GM12878 (cell line): ENCODE measurements around the gene TTLL3. TPM values are rescaled to one million over a fixed set of nuclear protein-coding genes. Genes with fewer than 3 reads are reported as not detected.
A peak's percentile ranks its signal among the peaks of the same experiment; 100 is the strongest.

Experiments
- CBFB ChIP-seq: IDR thresholded peaks from 2 replicates; pipeline ENCODE4 v1.6.1; 2016; ENCODE audit warnings: antibody characterized with exemption, low read depth
- CHD1 ChIP-seq: IDR thresholded peaks from 2 replicates; pipeline ENCODE4 v1.6.1; 2012; ENCODE audit warnings: low read depth, low read length, improper control_type of control experiment
- EED ChIP-seq: sonication (generic); IDR thresholded peaks from 2 replicates; pipeline ENCODE4 v1.6.1; 2016; ENCODE audit warnings: antibody characterized with exemption, low read depth
- EZH2 ChIP-seq: IDR thresholded peaks from 2 replicates; pipeline ENCODE4 v1.6.1; 2012; ENCODE audit warnings: low read depth, mild to moderate bottlenecking, control low read depth, inconsistent platforms, low read length, borderline replicate concordance; ENCODE audit not compliant: control insufficient read depth
- GATAD2B ChIP-seq: fragments of 450-650 bp; conservative IDR thresholded peaks from 2 replicates; pipeline ENCODE4 v1.6.1; 2017; ENCODE audit warnings: low read depth, mild to moderate bottlenecking, moderate library complexity
- LARP7 ChIP-seq: fragments of 450-650 bp; IDR thresholded peaks from 2 replicates; pipeline ENCODE4 v1.6.1; 2017; ENCODE audit warnings: mild to moderate bottlenecking
- MAX ChIP-seq: IDR thresholded peaks from 2 replicates; pipeline ENCODE4 v1.6.1; 2012; ENCODE audit warnings: low read depth, low read length, improper control_type of control experiment
- RCOR1 ChIP-seq: conservative IDR thresholded peaks from 2 replicates; pipeline ENCODE4 v1.6.1; 2012; ENCODE audit warnings: low read depth, low read length, improper control_type of control experiment
- RELA ChIP-seq: fragments of 450-650 bp; IDR thresholded peaks from 2 replicates; pipeline ENCODE4 v1.8.0; 2014; ENCODE audit warnings: borderline replicate concordance; ENCODE audit not compliant: partially characterized antibody
- SMAD5 ChIP-seq: IDR thresholded peaks from 2 replicates; pipeline ENCODE4 v1.6.1; 2016; ENCODE audit warnings: antibody characterized with exemption, low read depth
- TCF12 ChIP-seq: IDR thresholded peaks from 2 replicates; pipeline ENCODE4 v1.6.1; 2011; ENCODE audit warnings: low read depth, mild to moderate bottlenecking, low read length
- TCF3 ChIP-seq: IDR thresholded peaks from 2 replicates; pipeline ENCODE4 v1.6.1; 2012; ENCODE audit warnings: low read depth, mild to moderate bottlenecking, low read length, borderline replicate concordance; ENCODE audit not compliant: insufficient read depth
- polyA plus RNA-seq, 11 experiments: library from polyadenylated mRNA; depleted of rRNA in 4 of 11; unstranded in 6 of 11; stranded (reverse) in 5 of 11; fragments of >200 nt; fragmentation: Nextera tagmentation in 4 of 11; fragmentation: Illumina TruSeq in 1 of 11; extraction: Ambion mirVana in 4 of 11; extraction: Trizol in 1 of 11; gene quantifications; 1 replicate in 1 of 11; 2 replicates in 10 of 11; pipeline versions ENCODE4 v1.2.1 to v1.2.3, GENCODE V29; 2011 to 2016; ENCODE audit warnings: inconsistent platforms in 2 of 11, missing spikeins in 2 of 11, low read depth in 1 of 11
- total RNA-seq, 4 experiments: library from RNA; depleted of rRNA in 3 of 4; stranded (reverse); fragments of >200 nt in 3 of 4; fragmentation: Illumina TruSeq in 1 of 4; extraction: Trizol in 1 of 4; gene quantifications; 2 replicates each; pipeline versions ENCODE4 v1.2.1 to v1.2.3, GENCODE V29; 2013 to 2021
- TF ChIP-seq, protein P1 (sequence below), 3 experiments: IDR thresholded peaks in 2 of 3; conservative IDR thresholded peaks in 1 of 3; 2 replicates each; pipeline ENCODE4 v1.5.1; 2011; ENCODE audit warnings: low read depth in 3 of 3, low read length in 3 of 3, mild to moderate bottlenecking in 3 of 3, control low read depth in 2 of 3, moderate library complexity in 2 of 3, inconsistent platforms in 1 of 3, mixed read lengths in 1 of 3; ENCODE audit not compliant: control insufficient read depth in 2 of 3, insufficient read depth in 1 of 3; ENCODE audit errors: extremely low read depth in 1 of 3
- TF ChIP-seq, protein P2 (sequence below): fragments of 450-650 bp; IDR thresholded peaks from 2 replicates; pipeline ENCODE4 v1.6.1; 2016; ENCODE audit warnings: mild to moderate bottlenecking
- TF ChIP-seq, protein P3 (sequence below): fragments of 450-650 bp; IDR thresholded peaks from 2 replicates; pipeline ENCODE4 v1.6.1; 2016; ENCODE audit warnings: mild to moderate bottlenecking
- TF ChIP-seq, protein P4 (sequence below): IDR thresholded peaks from 2 replicates; pipeline ENCODE4 v1.6.1; 2011; ENCODE audit warnings: mild to moderate bottlenecking, low read depth, low read length, moderate library complexity; ENCODE audit not compliant: insufficient replicate concordance
- TF ChIP-seq, protein P5 (sequence below): IDR thresholded peaks from 2 replicates; pipeline ENCODE4 v1.6.1; 2011; ENCODE audit warnings: borderline replicate concordance, low read depth, mild to moderate bottlenecking, moderate library complexity, low read length; ENCODE audit not compliant: insufficient read depth, poor library complexity, severe bottlenecking

TTLL3 gene
- total and polyA plus RNA-seq, 10 of the 15 experiments (the other 5 are each of a cell fraction or from before 2014, with no cell fraction given): 4.2 to 51.3 (median 18.9) TPM

DNA sequence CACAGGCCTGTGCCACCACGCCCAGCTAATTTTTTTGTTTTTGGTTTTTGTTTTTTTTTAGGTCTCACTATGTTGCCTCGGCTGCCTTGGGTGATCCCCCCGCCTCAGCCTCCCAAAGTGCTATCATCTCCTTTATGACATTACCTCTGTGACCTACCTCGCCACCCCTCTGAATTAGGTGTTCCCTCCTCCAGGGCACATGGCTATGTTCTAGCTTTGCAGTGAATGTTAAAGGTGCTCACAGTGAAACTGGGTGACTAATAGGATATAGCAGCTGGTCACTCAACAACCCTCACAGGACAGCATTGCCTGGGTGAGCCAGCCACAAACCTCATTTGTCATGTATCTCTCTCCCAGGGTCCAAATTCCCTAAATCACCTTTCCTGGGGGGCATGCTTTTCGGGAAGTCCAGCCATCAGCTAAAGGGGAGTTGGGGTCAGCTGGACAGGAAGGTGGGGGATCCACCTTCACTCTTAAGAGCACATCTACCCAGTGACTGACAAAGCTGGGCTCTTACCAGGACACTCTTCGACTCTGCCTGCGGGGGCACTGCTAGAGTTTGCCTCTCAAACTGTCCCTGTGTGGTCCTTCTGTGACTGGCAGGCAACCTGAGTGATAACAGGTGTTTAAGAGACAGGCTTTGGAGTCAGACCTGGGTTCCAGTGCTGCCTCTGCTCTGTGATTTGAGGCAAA, 1.6 kb upstream of the TTLL3 start (continued):
- TF ChIP-seq, protein P1, sequence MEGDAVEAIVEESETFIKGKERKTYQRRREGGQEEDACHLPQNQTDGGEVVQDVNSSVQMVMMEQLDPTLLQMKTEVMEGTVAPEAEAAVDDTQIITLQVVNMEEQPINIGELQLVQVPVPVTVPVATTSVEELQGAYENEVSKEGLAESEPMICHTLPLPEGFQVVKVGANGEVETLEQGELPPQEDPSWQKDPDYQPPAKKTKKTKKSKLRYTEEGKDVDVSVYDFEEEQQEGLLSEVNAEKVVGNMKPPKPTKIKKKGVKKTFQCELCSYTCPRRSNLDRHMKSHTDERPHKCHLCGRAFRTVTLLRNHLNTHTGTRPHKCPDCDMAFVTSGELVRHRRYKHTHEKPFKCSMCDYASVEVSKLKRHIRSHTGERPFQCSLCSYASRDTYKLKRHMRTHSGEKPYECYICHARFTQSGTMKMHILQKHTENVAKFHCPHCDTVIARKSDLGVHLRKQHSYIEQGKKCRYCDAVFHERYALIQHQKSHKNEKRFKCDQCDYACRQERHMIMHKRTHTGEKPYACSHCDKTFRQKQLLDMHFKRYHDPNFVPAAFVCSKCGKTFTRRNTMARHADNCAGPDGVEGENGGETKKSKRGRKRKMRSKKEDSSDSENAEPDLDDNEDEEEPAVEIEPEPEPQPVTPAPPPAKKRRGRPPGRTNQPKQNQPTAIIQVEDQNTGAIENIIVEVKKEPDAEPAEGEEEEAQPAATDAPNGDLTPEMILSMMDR (IDR thresholded peaks at IDR 0.05 in 2 of 3, conservative IDR thresholded peaks at IDR 0.05 in 1 of 3; ENCODE audit: control insufficient read depth in 2 of 3, extremely low read depth in 1 of 3, insufficient read depth in 1 of 3, low read depth in 3 of 3, low read length in 3 of 3): peak; percentile 7 to 33 (median 11); a peak in 1 of 6 replicates
- TF ChIP-seq, protein P2, sequence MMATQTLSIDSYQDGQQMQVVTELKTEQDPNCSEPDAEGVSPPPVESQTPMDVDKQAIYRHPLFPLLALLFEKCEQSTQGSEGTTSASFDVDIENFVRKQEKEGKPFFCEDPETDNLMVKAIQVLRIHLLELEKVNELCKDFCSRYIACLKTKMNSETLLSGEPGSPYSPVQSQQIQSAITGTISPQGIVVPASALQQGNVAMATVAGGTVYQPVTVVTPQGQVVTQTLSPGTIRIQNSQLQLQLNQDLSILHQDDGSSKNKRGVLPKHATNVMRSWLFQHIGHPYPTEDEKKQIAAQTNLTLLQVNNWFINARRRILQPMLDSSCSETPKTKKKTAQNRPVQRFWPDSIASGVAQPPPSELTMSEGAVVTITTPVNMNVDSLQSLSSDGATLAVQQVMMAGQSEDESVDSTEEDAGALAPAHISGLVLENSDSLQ: peak; percentile 88
- TF ChIP-seq TCF3 (0 out of 2 replicates have a peak, but pooled peaks have one; percentile 32), RCOR1 (no peak), TCF12 (peak; percentile 48; the same call in 1 of the 2 replicates), LARP7 (no peak), CBFB (no peak), MAX (no peak), RELA (no peak), CHD1 (no peak), EED (no peak; the same call in 1 of the 2 replicates), SMAD5 (no peak; the same call in 1 of the 2 replicates), EZH2 (no peak), GATAD2B (no peak)
- TF ChIP-seq, protein P3, sequence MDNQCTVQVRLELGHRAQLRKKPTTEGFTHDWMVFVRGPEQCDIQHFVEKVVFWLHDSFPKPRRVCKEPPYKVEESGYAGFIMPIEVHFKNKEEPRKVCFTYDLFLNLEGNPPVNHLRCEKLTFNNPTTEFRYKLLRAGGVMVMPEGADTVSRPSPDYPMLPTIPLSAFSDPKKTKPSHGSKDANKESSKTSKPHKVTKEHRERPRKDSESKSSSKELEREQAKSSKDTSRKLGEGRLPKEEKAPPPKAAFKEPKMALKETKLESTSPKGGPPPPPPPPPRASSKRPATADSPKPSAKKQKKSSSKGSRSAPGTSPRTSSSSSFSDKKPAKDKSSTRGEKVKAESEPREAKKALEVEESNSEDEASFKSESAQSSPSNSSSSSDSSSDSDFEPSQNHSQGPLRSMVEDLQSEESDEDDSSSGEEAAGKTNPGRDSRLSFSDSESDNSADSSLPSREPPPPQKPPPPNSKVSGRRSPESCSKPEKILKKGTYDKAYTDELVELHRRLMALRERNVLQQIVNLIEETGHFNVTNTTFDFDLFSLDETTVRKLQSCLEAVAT: no peak
- TF ChIP-seq, protein P4, sequence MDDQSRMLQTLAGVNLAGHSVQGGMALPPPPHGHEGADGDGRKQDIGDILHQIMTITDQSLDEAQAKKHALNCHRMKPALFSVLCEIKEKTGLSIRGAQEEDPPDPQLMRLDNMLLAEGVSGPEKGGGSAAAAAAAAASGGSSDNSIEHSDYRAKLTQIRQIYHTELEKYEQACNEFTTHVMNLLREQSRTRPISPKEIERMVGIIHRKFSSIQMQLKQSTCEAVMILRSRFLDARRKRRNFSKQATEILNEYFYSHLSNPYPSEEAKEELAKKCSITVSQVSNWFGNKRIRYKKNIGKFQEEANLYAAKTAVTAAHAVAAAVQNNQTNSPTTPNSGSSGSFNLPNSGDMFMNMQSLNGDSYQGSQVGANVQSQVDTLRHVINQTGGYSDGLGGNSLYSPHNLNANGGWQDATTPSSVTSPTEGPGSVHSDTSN: peak; percentile 71
- TF ChIP-seq, protein P5, sequence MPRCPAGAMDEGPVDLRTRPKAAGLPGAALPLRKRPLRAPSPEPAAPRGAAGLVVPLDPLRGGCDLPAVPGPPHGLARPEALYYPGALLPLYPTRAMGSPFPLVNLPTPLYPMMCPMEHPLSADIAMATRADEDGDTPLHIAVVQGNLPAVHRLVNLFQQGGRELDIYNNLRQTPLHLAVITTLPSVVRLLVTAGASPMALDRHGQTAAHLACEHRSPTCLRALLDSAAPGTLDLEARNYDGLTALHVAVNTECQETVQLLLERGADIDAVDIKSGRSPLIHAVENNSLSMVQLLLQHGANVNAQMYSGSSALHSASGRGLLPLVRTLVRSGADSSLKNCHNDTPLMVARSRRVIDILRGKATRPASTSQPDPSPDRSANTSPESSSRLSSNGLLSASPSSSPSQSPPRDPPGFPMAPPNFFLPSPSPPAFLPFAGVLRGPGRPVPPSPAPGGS: no peak
